Cardiac fibroblast (primary cell): ENCODE measurements around the gene TARBP1.
"Not testable (repeated sequence)": the region's sequence is repeated elsewhere in the genome, so short reads cannot be mapped to it uniquely, and the experiment has no call there.

Source experiments
- DNase-seq, 2 donors: peaks; one replicate each; pipeline versions ENCODE4 v3.0.0 to v3.0.0-alpha.2; 2010; ENCODE audit warnings: low read depth in 2 of 2
- H3K4me3 ChIP-seq, 2 donors: replicated peaks in 1 of 2; 1 replicate in 1 of 2; 2 replicates in 1 of 2; pipeline ENCODE4 v1.5.1; 2011; ENCODE audit warnings: low read depth in 2 of 2, low read length in 2 of 2, mild to moderate bottlenecking in 2 of 2, moderate library complexity in 1 of 2
- TF ChIP-seq, protein P1 (sequence below): IDR thresholded peaks from one replicate; pipeline ENCODE4 v1.5.1; 2011; ENCODE audit warnings: low read depth, mild to moderate bottlenecking, low read length, inconsistent platforms

TARBP1 gene

DNA sequence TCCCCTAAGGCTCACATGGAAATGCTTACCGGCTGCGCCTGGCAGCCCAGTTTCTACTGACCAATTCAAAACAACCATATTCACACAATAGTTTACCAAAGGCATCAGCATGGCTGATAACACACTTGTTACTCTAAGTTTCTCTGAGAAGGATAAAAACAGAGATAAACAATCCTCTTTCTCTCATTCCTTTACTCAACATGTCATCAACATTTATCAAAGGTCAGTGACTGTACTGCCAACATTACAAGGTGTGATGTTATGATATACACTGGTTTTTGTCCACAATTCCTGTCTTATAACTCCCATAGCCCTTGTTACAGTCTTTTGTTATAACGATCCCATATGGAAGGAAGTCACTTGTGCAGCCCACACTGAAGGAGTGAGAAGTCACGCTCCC is 72.1 kb downstream of the TARBP1 start:
- TF ChIP-seq, protein P1, sequence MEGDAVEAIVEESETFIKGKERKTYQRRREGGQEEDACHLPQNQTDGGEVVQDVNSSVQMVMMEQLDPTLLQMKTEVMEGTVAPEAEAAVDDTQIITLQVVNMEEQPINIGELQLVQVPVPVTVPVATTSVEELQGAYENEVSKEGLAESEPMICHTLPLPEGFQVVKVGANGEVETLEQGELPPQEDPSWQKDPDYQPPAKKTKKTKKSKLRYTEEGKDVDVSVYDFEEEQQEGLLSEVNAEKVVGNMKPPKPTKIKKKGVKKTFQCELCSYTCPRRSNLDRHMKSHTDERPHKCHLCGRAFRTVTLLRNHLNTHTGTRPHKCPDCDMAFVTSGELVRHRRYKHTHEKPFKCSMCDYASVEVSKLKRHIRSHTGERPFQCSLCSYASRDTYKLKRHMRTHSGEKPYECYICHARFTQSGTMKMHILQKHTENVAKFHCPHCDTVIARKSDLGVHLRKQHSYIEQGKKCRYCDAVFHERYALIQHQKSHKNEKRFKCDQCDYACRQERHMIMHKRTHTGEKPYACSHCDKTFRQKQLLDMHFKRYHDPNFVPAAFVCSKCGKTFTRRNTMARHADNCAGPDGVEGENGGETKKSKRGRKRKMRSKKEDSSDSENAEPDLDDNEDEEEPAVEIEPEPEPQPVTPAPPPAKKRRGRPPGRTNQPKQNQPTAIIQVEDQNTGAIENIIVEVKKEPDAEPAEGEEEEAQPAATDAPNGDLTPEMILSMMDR: no peak
- DNase-seq: no peak
- no peak overlapping the region for H3K4me3 ChIP-seq

DNA sequence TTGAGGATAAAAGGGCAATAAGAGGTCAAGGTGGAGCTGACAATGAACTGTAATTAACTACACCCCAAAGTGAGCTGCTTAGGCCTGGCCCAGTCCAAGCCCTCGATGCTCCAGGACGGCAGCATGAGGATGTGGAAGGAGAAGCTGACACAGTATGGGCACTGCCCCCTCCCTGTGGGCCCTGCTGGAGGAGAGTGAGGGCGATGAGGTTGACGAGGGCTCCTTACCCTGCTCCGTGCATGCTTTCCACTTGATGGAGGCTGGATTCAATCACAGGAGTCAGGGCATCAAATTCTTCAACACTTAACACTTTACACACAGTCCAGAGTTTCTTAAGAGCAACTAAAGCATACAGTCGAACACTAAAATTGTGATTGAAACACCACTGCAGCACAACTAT is 73.3 kb downstream of the TARBP1 start:
- H3K4me3 ChIP-seq: no peak overlapping the region
- no peak for DNase-seq
- TF ChIP-seq, protein P1: no peak

DNA sequence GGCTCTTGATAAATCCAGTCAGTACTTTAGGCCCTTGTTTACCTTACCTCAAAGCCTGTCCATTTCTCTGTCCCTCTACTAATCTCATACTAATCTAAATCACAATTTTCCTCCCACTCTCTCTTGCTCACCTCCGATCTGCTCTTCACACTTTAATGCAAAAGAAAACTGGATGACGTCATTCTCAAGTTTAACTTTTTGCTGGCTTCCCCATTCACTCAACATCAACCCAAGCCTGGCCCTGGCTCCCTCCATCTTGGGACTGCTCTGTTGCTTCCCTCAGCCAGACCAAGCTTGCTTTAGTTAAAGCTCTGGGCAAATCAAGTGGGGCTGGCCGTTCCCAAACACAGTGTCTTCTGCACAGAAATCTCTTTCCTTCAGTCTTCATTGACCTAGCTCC is 76.0 kb downstream of the TARBP1 start:
- no peak overlapping the region for H3K4me3 ChIP-seq
- DNase-seq: no peak
- TF ChIP-seq, protein P1: no peak

DNA sequence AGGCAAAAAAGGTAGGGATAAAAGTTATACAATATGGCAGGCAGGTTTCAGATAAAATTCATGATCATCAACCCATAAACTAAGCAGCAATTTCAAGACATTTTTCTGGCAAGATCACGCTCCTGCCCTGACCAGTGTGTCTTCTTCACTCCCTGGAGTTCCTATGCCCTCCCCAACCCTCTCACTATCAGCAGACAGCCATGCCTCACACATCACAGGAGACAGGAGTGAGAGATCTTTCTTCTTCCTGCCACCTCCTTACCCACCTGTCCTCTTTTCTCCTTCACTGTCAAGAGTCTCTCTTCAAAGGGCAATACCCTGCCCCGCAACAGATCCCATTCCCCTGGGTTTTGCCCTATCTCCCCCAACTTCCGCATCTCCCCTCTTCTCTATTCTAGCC is 77.3 kb downstream of the TARBP1 start:
- no peak for DNase-seq
- no peak overlapping the region for H3K4me3 ChIP-seq
- TF ChIP-seq, protein P1: no peak

DNA sequence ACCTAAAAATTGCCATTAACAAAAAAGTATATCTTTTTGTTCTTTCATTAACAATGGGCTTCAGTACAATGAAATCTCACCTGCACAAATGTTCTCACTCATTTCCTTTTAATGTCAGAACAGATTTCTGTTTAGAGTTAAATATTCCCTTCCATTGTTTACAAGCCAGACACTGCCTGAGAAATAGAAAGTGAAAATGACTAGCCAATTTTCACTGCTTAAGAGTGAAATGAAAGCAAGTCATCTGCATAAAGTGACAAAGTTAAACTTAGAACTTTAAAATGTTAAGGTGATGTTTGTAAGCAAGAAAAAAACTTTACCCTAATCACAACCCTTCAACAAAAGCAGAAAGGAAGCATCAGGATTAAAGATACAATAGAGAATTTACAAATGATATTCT is 78.2 kb downstream of the TARBP1 start:
- peak; percentile 4 to 22 for DNase-seq
- no peak overlapping the region for H3K4me3 ChIP-seq
- TF ChIP-seq, protein P1: no peak

DNA sequence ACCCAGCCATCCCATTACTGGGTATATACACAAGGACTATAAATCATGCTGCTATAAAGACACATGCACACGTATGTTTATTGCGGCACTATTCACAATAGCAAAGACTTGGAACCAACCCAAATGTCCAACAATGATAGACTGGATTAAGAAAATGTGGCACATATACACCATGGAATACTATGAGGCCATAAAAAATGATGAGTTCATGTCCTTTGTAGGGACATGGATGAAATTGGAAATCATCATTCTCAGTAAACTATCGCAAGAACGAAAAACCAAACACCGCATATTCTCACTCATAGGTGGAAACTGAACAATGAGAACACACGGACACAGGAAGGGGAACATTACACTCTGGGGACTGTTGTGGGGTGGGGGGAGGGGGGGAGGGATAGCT is 79.5 kb downstream of the TARBP1 start:
- DNase-seq, H3K4me3 ChIP-seq: not testable (repeated sequence)

DNA sequence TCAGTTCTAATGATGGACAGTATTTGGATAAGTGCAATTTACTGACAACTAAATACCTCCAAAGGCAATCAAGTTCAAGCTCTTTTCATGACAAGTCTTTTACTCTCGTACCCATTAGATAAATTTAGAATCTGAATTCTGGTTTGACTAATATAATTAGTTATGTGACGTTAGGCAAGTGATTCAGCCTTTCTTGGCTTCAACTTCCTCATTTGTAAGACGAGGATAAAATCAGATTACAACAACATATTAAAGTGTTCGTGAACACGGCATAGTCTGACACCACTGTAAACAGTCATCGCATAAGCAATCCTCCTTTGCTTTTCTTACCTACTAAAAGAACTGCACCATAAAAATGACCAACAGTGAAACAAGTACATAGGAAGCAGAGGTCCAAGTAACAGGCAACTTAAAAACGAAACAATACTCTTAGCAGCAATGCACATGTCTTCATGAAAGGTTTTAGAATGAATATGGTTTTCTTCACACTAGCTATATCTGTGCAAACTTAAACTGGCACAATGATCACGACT is 80.1 kb downstream of the TARBP1 start:
- peak; percentile 39 to 52 for DNase-seq
- TF ChIP-seq, protein P1: no peak
- H3K4me3 ChIP-seq: no peak overlapping the region
